GM21360 (cell line): Measurements from ENCODE around the gene ABCA6.
"Not testable (repeated sequence)": the region's sequence is repeated elsewhere in the genome, so short reads cannot be mapped to it uniquely, and the experiment has no call there.

Source experiments
- ATAC-seq: cut with Tn5 transposase; IDR thresholded peaks from one replicate; pipeline ENCODE4 v1.9.1; 2021; ENCODE audit warnings: mild to moderate bottlenecking, moderate library complexity; ENCODE audit not compliant: unreplicated experiment

ABCA6 gene

DNA sequence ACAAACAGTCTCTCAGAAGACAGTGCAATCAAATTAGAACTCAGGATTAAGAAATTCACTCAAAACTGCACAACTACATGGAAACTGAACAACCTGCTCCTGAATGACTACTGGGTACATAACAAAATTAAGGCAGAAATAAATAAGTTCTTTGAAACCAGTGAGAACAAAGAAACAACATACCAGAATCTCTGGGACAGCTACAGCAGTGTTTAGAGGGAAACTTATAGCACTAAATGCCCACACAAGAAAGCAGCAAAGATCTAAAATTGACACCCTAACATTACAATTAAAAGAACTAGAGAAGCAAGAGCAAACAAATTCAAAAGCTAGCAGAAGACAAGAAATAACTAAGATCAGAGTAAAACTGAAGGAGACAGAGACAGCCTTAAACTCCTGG lies 68.3 kb downstream of the ABCA6 start:
- not testable (repeated sequence) for ATAC-seq

DNA sequence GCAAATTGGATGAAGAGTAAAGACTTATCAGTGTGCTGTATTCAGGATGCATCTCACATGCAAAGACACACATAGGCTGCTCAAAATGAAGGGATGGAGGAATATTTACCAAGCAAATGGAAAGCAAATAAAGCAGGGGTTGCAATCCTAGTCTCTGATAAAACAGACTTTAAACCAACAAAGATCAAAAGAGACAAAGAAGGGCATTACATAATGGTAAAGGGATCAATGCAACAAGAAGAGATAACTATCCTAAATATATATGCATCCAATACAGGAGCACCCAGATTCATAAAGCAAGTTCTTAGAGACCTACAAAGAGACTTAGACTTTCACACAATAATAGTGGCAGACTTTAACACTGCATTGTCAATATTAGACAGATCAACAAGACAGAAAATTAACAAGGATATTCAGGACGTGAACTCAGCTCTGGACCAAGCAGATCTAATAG lies 68.9 kb downstream of the ABCA6 start:
- ATAC-seq, result not testable (repeated sequence)

DNA sequence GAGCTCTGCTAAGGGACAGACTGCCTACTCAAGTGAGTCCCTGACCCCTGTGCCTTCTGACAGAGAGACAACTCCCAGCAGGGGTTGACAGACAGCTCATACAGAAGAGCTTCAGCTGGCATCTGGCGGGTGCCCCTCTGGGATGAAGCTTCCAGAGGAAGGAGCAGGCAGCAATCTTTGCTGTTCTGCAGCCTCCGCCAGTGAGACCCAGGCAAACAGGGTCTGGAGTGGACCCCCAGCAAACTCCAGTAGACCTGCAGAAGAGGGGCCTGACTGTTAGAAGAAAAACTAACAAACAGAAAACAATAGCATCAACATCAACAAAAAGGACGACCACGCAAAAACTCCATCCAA lies 70.5 kb downstream of the ABCA6 start:
- not testable (repeated sequence) for ATAC-seq

DNA sequence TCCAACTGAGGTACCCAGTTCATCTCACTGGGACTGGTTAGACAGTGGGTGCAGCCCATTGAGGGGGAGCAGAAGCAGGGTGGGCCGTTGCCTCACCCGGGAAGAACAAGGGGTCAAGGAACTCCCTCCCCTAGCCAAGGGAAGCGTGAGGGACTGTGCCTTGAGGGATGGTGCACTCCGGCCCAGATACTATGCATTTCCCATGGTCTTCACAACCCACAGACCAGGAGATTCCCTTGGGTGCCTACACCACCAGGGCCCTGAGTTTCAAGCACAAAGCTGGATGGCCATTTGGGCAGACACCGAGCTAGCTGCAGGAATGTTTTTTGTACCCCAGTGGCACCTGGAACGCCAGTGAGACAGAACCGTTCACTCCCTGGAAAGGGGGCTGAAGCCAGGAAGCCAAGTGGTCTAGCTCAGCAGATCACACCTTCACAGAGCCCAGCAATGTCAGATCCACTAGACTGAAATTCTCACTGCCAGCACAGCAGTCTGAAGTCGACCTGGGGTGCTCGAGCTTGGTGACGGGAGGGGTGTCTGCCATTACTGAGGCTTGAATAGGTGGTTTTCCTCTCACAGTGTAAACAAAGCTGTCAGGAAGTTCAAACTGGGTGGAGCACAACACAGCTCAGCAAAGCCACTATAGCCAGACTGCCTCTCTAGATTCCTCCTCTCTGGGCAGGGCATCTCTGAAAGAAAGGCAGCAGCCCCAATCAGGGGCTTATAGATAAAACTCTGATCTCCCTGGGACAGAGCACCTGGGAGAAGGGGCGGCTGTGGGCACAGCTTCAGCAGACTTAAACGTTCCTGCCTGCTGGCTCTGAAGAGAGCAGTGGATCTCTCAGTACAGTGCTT lies 71.1 kb downstream of the ABCA6 start:
- ATAC-seq, result not testable (repeated sequence)

DNA sequence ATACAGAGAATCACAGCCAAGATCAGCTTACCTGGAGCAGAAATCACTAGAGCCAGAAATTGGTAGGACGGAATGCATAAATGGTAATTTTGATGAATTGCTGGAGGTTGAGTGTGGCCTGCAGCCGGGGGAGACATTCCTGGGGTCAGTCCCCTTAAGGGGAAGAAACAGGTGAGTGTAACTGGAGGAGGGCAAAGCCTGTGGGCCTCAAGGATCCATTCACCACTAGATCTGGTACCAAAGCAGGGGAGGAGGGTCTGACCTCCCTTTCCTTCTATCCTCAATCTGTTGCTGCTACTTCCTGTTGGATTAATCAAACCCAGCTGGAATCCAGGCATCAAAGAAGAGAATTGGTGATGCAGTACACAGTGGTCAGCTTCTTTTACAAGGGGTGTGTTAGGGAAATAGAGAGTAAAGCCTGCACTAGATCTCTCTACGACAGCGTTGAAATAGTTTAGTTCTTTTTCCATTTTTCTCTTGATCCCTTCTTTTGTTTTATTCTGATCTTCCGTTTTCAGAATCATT lies 72.4 kb downstream of the ABCA6 start:
- no peak for ATAC-seq

DNA sequence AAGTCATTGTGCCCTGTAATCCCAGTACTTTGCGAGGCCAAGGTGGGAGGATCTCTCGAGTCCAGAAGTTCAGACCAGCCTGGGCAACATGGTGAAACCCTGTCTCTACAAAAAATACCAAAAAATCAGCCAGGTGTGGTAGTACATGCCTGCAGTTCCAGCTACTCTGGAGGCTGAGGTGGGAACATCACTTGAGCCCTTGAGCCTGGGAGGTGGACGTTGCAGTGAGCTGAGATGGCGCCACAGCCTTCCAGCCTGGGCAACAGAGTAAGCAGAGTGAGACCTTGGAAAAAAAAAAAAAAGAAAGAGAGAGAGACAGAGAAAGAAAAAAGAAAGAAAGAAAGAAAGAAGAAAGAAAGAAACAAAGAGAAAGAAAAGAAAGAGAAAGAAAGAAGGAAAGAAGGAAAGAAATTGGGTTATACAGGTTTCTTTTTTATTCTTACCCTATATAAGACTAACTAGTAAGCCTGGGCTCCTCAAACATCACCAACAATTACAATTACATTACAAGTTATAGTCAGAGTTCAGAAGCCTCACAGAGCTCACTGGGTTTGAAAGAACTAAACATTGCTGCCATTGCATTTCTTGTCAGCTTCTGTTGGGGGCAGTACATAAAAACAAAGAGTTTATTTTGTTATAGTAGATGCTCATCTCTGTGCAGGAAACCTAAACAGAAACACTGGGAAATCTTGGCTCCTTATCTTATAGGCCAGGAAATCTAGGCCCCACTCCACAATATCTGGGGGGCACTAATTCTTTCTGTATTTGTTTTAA lies 74.2 kb downstream of the ABCA6 start:
- no peak for ATAC-seq

DNA sequence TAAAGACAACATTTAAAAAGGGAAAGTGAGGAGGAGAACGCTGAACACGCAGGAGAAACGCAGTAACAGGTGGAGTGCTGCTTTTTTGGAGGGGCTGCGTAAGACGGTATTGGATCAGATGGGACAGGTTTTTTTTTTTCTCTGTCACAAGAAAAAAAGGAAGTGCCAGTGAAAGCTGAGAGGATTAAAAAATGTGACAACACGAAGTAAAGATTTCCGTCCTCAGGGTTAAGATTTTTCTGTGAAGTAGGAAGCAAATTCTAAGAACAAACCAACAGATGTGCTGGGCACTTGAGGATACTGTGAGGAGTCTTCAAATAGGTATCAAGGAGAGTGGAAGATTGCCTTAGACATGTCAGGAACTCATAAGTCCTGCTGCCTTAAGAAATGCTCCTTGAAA lies 75.2 kb downstream of the ABCA6 start:
- no peak for ATAC-seq

DNA sequence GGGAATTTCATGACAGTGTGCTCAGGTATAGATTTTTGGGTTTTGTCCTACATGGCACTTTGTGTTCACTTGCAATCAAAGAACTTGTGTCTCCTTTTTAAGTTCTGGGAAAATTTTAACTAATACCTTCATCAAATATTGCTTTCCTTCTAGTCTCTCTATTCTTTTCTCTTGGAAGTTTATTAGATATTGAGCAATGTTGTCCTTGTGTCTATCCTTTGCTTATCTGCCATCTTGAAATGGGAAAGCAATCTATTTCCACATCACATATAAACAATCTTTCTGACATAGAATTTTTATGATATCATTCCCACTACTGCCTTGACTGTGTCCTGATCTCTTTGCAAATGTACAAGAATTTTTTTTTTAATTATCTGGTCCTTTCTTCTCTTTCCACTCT lies 76.6 kb downstream of the ABCA6 start:
- ATAC-seq, result no peak

DNA sequence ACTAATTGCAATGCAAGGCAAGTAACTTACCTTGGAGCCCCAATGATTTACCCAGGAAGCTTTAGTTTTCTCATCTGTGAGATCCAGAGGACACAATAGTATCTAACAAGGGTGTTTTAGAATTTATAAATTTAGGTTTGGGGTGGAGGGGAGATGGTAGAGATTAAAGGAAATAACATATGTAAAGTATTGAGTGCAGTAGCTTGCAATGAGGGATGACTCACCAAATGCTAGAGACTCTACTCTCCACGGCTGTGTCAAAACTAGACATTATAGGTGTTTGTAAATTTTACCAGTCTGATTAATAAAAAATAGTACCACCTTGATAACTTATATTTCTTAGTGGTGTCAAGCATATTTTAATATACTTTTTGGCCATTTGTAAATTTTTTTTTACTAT lies 77.2 kb downstream of the ABCA6 start:
- no peak for ATAC-seq

DNA sequence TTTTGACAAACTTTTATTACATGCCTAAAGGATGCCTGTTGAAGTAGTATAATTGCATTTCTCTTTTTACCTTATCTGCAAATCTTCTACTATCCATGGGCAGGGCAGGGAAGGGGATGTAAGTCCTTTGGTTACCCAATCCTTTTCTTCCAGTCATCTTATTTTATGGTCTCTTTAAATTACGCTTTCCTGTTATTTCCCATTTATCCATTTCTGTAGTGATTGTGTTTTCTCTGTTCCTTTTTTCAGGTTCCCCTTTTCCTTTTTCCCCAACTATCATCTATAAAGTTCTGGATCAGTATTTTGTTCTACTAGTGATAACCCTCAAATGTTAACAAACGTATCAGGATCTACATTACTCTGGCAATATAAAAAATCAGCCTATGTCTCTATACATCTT lies 77.7 kb downstream of the ABCA6 start:
- no peak for ATAC-seq

DNA sequence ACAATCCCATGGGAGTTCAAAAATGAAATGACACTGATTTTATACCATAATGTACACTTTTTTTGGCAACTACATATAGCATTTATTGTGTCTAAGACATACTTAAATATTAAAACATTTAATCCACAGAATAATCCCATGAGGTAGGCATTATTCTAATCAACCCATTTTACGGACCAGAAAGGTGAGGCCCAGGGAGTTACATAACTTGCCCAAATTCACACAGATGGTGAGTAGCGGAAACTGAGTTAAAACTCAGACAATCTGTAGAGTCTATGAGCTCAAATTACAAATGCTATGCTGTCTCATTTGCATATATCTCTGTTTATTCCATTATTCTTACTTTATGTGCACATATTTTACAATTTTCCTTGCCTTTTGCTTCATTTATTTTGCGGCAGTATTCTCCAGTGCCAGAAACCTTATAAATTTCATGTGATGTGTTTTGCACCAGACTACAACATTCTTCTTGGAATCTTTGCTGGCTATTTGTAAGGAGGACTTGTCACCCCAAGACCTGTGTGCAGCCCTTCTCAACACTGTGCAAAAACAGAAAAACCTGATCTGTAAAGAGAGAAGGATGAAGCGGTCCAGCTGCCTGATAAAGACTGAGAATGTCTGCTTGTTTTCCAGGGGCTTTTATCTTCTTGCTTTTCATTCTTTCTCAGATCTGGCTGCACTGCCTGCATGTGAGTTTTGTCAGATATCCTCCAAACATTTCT lies 78.7 kb downstream of the ABCA6 start:
- no peak for ATAC-seq

DNA sequence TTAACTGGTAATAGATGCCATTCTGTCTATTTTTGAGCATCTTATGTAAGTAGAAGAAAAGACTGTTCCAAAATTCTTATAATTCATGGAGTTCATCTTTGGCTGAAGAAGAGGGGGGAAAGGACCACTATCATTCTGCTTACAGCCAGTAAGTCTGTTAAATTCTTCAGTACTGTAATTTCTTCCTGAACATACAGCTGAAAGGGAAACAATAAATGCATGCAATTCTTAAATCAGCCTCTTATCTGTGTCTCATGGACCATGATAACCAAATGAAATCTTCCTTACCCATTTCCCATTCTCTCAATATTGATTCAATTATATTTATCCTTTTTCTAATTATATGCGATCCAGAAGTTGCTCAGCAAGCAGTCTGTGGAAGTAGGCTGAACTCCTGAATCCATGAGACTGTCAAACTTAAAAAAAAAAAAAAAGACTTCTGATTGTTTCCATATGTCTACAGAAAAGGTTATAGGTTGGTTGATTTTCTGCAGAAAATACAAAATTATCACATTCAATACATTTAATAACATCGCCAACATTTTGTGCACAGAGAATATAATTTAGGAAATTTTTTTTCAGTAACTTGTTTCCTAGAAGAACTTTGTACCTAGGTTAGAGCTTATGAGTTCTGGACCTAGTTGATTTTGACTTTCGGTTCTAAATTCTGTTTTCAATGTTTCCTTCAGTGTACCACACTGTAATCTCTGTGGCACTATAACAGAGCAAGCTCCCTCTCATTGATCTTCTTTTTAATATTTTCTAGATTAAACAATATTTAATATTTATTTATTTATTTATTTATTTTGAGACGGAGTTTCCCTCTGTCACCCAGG lies 79.8 kb downstream of the ABCA6 start:
- ATAC-seq, result no peak

DNA sequence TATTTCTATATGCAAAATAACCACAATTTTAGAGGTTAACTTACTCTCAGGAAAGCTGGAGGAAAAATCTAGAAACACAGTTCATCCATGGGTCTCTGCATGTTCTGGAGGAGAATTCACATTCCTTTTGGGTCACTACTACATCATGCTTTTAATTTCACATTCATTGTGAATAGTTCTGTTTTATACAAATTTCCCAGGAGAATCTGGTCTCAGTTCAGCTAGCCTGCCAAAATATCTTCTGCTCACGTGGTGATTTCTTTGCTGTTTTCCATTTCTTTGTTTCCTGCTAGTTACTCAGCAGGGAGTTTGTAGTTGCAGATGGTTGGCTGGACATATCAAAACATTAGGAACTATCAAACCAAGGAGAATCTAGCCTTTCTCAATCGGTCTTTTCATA lies 80.9 kb downstream of the ABCA6 start, which contains the start of gene ABCA9:
ABCA9 (minus strand) TSS at position 106 of the 400 bp plus-strand sequence. CDS start 9,801 bp downstream, outside the sequence.
- no peak for ATAC-seq

DNA sequence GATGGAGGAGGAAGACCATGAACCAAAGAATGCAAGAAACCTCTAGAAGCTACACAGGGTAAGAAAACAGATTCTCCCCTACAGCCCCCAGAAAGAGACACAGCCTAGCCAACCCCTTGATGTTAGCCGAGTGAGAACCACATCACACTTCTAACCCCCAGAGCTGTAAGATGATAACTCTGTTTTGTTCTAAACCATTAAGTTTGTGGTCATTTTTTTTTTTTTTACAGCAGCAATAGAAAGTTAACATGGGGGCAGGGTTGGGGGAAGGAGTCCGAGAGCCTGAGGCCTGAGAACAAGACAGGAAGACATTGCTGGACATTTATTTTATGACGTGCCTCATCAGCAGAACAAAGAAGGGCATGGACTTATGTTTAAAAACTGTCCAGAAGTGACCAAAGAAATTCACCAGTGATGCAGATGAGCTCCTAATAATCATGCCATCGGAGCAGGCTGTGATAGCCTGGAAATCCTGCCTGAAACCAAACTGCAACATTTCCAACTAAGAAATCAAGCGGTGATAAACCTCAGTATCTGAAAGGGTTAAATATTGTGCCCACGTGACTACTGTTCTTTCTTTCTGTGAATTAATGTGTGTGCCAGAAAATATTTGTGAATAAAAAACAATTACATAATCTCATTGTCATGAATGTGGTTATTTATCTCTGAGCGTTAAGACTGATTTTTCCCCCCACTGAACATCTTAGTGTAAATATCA lies 82.1 kb downstream of the ABCA6 start:
- ATAC-seq, result no peak

DNA sequence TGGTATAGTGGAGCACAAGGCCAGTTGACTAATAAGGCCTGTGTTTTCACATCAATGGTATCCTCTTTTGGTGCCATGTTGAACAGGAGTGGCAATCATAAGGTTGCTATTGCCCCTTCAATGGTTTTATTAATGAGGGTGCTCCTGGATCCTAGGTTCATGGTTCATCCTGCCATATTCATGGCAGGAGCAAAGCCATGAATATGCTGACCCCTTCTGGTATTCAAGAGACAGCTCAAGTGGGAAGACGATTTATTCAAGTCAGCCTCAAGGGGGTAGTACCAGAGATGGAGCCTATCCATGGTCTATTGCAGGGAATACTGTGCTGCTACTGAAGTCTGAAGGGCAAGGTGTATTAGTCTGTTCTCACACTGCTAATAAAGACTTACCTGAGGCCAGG lies 83.5 kb downstream of the ABCA6 start:
- no peak for ATAC-seq

DNA sequence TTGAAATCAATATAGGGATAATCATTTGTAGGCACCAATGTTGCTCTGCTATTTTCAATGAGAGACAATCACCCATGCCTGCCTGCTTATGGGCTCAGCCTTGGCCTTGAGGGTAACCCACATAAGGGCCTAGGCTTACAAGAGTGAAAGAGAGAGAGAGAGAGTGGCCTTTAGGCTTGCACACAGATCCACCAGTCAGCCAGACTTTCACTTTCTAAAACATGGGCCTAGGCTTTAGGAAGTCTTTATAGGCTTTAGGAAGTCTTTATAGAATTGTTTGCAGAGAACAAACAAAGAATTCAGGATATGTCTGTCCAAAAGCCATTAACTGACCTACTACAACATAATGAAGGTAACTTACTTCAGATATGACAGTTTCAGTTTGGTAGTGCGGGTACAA lies 84.4 kb downstream of the ABCA6 start:
- ATAC-seq, result no peak

DNA sequence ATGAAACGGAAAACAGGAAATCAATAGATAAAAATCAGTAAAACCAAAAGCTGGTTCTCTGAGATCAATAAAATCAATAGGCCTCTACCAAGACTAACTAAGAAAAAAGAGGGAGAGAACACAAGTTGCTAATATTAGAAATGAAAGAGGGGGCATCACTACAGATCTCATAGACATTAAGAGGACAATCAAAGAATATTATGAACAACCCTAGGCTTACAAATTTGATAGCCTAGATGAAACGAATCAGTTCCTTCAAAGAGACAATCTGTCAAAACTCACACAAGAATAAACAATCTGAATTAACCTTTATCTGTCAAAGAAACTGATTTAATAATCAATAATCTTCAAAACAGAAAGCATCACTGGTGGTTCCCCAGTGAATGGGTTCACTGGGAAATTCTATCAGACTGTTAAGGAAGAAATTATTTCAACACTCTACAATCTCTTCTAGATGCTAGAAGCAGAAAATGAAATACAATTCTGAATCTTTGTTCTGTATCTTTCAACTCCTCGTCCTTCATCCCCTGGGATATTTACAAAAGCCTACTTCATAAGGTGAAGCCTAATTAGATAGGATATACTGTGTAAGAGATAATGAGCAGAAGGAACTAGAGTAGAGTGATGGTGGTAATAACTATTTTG lies 85.4 kb downstream of the ABCA6 start:
- no peak for ATAC-seq

DNA sequence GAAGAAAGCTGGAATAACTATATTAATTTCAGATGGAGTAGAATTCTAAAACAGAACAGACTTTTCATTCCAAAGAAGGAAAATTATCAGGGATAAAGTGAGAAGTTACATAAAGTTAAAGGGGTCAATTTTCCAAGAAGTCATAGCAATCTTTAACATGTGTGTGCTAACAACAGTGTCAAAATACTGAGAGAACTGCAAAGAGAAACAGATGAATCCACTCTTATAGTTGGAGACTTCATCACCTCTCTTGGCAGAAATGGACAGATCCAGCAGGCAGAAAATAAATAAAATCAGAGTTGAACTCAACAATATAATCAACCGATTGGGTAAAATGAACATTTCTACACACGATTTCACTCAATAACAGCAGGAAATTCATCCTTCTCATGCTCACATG lies 86.4 kb downstream of the ABCA6 start:
- no peak for ATAC-seq
